Bronchial epithelial cell (primary cell): ENCODE data around the gene PRELP. TPM values are rescaled to one million over a fixed set of nuclear protein-coding genes. Genes with fewer than 3 reads are reported as not detected.

ENCODE experiments used
- DNase-seq: peaks from one replicate; pipeline ENCODE4 v3.0.0-alpha.2; 2010; ENCODE audit warnings: low read depth
- FAIRE-seq: peaks from 2 replicates; lab custom pipeline; 2011; peaks lifted over from hg19 to GRCh38; lab: Jason Lieb, UNC
- H3K27me3 ChIP-seq: 2 replicates; pipeline ENCODE4 v1.5.1; 2011; ENCODE audit warnings: low read length; ENCODE audit not compliant: control insufficient read depth, insufficient read depth
- H3K36me3 ChIP-seq: 2 replicates; pipeline ENCODE4 v1.5.1; 2011; ENCODE audit warnings: low read length; ENCODE audit not compliant: control insufficient read depth, insufficient read depth
- H3K4me3 ChIP-seq: 2 replicates; pipeline ENCODE4 v1.5.1; 2011; ENCODE audit warnings: mild to moderate bottlenecking, low read depth, low read length, control low read depth
- CTCF ChIP-seq: IDR thresholded peaks from 2 replicates; pipeline ENCODE4 v1.5.1; 2011; ENCODE audit warnings: mild to moderate bottlenecking, moderate library complexity, low read length, control low read depth, inconsistent platforms; ENCODE audit not compliant: insufficient read depth, severe bottlenecking
- total RNA-seq: library from RNA; depleted of rRNA; stranded (reverse); fragments of >200 nt; gene quantifications from 2 replicates; pipeline ENCODE4 v1.2.1, GENCODE V29; 2014

PRELP gene
- total RNA-seq, 1 donor from 2014 or later: not detected

GRCh38 chr1:203500279-203500678 lies 24.7 kb downstream of the PRELP start:
- Histone ChIP-seq H3K36me3 (no peaks in the 10 kb centered on the region), H3K27me3 (peaks cover 5% of the 10 kb centered on the region), H3K4me3 (no peak overlapping the region)
- DNase-seq: no peak
- no peak for TF ChIP-seq CTCF
- FAIRE-seq: no peak

- DNase-seq (no peak), FAIRE-seq (no peak)
- Histone ChIP-seq H3K36me3 (no peaks in the 10 kb centered on the region), H3K4me3 (no peak overlapping the region), H3K27me3 (peaks cover 3% of the 10 kb centered on the region)
- TF ChIP-seq CTCF: no peak
These were observed 28.2 kb downstream of the PRELP start for GRCh38 chr1:203503836-203504235.

- Histone ChIP-seq H3K27me3 (peaks cover 3% of the 10 kb centered on the region), H3K36me3 (no peaks in the 10 kb centered on the region), H3K4me3 (no peak overlapping the region)
- FAIRE-seq: no peak
- TF ChIP-seq CTCF: peak; percentile 67
- DNase-seq: peak; percentile 68
These were observed 29.0 kb downstream of the PRELP start for GRCh38 chr1:203504400-203505250.

- TF ChIP-seq CTCF: no peak
- DNase-seq: no peak
- no peak for FAIRE-seq
- H3K36me3 ChIP-seq: no peaks in the 10 kb centered on the region
- no peak overlapping the region for H3K4me3 ChIP-seq
- peaks cover 3% of the 10 kb centered on the region for H3K27me3 ChIP-seq
These were observed 30.1 kb downstream of the PRELP start for GRCh38 chr1:203505526-203506204.

- no peaks in the 10 kb centered on the region for H3K36me3 ChIP-seq
- peaks cover 3% of the 10 kb centered on the region for H3K27me3 ChIP-seq
- DNase-seq (no peak), FAIRE-seq (no peak)
- no peak overlapping the region for H3K4me3 ChIP-seq
- no peak for TF ChIP-seq CTCF
These were observed 31.4 kb downstream of the PRELP start for GRCh38 chr1:203506858-203507626.
